HG03521 (cell line): ENCODE data around the gene ARID5A.
"Not testable (repeated sequence)": the region's sequence is repeated elsewhere in the genome, so short reads cannot be mapped to it uniquely, and the experiment has no call there.

Experiments used
- ATAC-seq: cut with Tn5 transposase; IDR thresholded peaks from one replicate; pipeline ENCODE4 v1.9.1; 2021; ENCODE audit warnings: mild to moderate bottlenecking, moderate library complexity; ENCODE audit not compliant: unreplicated experiment

The ARID5A gene

DNA sequence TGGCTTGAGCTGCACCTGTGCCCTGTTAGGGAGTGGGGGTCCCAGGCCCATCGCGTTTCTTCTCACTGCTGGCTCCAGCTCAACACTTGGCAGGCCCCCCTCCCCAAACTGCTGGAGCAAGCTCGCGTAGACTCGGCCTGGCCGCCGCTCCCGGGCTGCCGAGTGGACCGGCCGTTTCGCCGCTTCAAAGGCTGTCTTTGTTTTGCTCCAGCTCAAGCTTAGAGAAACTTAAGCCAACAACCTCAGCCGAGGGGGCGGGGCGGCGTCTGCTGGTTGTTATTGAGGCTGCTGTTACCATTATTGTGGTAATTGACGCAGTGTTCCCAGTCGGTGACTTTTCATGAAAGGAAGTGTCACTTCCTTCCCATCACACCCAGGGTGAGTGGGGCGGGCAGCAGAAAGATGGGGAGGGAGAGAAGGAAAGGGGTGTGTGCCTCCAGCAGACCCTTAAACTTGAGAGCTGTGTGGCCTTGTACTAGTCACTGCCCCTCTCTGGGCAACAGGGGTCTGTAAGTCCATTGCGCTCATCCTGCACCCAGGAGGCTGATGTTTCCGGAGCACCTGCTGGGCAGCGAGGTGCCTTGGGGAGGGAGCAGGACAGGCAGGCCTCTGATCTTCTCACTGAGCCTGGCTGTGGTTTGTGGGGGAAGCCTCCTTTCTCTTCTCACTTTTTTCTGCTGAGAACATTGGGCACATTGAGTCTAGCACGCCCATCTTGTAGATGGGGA is 2.1 kb downstream of the ARID5A start:
- ATAC-seq: no peak

DNA sequence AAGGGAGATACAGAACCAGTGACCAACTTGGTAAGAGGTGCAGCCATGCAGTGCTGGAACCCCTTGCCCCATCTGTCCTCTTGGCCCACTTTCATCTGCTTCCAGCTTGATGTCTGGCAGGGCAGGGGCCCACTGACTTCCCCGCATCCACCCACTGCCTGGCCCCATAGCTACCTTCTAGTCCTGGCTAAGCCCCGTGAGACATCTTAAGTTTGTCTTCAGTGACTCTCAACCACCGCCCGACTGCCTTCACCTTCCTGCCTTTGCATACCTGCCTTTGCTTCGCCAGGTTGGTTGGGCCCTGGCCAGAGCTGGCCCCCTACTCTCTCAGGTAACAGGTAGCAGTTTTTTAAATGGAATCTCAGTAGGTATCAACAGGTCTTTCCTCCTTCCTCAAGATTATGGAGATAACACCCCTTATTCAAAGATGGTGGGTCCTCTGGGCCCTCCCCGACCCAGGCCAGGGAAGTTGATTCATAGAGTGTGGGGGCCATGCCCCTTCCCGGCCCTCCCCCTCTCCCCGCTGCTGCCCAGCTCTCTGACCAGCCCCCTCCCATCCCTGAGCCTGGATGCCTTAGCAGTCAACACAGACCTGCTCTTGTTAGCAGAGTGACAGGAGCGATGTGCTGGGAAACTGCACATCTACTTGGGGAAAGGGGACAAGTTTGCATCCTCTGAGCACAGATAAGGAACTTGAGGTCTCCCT is 2.8 kb downstream of the ARID5A start:
- ATAC-seq: no peak

DNA sequence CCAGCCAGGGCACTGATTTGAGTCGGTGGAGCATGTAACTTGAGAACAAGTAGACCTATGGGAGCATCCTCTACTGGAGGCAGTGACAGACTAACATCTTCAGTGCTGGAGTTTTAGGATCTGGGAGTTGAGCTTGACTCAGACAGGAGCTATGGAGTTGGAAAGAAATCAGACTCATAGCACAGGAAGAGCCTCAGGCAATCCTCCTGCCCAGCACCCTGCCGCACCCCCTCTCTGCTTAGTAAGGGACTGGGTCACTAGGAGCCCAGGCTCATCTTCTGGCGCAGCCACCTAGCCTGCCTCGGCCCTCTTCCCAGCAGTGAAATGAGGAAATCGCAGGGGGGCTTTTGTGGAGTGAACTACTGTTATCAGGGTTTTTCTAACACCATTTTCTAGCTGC is 3.6 kb downstream of the ARID5A start:
- no peak for ATAC-seq

DNA sequence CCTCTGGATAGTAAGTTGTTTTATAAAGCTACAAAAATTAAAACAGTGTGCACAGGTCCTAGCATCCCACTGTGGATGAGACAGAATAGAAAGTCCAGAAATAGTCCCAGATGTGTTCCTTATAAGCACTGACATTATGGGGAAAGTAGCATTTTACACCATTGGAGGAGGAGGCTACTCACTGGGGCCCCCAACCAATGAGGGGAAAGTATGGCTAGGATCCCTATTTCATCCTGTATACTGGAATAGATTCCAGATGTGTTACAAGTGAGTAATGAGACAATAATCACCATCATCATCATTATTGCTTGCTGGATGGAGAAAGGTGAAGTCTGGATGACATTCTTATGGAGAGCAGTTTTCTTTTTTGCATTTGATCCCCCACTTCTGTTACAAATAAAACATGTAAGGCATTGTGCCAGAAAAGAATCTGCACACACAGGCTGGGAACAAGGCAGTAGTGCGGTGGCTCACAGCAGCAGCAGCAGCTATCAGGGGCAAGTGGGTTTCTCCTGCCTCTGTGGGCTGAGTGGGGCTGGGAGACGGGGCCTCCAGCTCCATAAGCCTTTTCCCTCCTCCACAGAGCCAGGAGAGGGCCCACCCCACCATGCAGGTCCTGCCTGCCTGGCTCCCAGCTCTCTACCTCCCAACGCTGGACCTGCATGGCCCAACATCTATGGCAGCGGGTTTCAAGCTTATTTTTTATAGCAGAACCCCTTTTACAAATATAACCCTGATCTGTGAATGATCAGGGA is 5.0 kb downstream of the ARID5A start:
- ATAC-seq: no peak

DNA sequence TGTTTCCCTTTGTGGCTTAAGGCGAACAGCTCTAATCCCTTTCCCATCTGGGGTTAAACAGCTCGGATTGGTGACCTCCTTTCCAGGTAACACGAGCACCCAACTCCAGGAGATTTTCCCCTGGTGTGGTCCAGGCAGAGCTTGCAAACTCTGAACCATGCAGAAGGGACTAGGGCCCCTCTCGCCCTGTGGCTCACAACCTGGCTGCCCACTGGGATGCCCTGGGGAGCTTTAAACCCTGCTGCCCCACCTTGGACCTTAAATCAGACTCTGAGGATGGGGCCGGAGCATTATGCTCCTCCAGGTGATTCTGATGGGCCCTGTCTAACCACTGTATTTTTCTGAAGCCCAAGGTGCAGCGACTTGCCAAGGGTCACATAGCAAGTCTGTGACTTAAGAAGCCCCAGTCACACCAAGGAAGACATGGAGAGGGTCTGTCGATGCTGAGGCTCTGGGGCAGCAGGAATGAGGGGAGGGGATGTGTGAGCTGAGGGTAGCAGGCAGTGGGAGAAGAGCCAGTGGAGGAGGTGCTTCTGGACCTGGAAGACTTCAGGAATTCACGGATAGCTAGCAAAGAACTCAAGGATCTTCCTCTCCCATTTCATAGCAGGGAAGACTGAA is 5.9 kb downstream of the ARID5A start:
- ATAC-seq: no peak

DNA sequence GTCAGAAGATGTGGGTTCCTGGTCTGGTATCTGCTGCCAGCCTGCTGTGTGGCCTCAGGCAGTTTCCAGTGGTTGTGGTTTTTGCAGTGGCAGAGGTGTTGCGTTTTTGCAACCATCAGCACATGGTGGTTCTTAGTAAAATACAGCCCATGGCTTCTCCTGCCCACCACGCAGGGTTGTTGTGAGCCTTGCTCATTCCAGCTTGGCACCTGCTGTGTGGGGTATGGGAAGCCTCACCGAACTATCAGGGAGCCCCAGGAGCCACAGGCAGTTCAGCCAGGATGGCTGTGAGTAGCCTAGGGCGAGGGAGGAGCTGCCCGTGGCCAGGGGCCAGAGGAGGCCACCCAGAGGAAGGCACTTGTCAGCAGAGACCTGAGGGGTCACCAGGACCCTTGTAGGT is 9.8 kb downstream of the ARID5A start:
- ATAC-seq: no peak

DNA sequence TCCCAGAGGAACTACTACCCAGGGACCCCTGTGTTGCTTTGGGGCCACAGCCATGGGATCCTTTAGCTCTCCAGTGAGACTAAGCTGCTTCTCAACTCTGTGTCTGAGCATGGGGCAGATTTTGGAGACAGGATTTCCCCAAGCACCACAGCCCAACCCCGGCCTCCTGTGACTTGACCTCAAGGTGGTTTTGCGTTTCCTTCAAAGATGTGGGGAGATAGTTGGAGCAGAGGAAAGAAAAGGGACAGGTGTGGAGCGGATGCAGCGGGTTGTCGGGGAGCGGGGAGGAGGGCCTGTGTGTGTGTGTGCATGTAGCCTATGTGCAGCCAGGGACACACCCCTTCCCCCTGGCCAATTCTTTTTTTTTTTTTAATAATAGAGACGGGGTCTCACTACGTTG is 10.2 kb downstream of the ARID5A start:
- no peak for ATAC-seq

DNA sequence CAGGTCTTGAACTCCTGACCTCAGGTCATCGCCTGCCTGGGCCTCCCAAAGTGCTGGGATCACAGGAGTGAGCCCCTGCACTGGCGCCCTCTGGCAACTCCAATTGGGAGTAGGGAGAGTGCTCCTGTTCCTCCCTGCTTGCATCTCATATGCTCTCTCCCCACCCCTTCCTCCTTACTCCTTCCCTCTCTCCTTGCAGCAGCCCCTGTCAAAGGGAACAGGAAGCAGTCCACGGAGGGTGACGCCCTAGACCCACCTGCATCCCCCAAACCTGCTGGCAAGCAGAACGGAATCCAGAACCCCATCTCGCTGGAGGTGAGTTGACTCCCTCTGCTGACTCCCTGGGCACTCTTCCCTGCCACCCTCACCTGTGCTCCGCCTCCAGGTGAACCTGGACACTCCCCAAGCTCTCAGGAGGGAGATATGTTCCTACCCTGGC is 10.7 kb downstream of the ARID5A start:
- no peak for ATAC-seq

DNA sequence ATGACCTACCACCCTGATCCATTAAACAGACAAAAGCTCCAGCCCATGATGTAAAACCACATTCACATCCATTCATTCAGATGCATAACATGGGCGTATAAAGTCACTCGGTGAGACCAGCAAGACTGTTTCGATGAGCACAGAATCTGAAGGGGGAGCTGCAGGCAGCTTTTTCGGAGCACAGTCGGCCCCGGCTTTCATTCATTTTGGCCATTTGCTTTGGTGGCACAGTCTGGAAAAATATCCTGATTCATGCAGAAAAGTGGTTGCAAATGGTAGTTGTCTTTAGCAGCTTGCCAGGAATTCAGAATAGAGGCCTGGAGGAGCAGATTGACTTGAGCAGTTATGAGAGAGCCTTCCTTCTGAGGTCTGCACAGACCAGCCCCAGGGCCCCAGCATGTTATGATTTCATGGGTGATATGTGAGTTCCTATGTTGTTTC is 11.2 kb downstream of the ARID5A start:
- ATAC-seq: no peak

DNA sequence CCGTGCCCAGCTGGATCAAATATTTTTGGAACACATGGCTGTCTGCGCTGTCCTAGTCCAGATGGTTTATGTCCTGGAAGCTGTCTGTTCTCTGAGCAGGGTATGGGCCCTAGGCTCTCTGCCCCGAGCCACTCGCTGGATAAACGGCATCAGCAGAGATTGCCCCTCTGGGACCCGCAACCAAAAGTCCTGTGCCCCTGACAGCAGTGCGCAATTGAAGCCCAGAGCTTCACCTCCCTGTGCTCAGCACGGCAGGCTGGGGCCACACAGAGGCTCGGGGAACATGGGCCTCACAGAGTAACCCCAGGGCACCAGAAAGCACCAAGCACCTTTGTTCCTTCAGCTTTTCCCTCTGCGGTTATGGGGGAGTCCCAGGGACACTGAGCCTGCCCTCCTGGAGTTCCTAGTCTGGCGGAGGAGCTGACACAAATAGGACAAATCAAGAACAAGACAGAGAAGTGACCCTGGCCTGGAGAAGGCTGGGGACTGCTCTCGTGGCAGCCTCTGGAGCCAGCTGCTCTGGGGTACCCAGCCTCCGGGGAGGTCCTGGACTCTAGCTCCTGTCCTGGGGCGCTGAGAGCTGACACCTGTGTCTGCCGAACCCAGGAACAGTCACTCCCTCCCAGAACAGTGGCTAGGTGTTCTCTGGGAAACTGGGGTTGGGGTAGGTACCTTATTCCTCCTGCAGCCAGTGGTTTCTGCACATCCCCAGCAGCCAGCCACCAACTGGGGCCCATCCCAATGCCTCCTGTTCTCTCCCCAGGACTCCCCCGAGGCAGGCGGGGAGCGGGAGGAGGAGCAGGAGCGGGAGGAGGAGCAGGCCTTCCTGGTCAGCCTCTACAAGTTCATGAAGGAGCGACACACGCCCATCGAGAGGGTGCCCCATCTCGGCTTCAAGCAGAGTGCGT is 12.3 kb downstream of the ARID5A start:
- ATAC-seq: no peak

DNA sequence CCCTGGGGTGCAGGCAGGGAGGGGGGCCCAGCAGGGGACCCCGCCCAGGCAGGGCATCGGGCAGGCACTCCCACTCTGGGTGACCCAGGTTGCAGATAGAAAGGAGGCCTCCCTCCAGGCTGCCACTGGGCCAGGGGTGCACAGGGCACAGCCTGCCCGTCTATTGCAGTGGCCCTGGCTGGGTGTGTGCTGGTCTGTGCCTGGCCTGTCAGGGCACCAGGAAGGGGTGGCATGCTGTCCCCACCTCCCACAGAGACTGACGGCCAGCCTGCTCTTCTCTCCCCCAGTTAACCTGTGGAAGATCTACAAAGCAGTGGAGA is 12.9 kb downstream of the ARID5A start:
- no peak for ATAC-seq

DNA sequence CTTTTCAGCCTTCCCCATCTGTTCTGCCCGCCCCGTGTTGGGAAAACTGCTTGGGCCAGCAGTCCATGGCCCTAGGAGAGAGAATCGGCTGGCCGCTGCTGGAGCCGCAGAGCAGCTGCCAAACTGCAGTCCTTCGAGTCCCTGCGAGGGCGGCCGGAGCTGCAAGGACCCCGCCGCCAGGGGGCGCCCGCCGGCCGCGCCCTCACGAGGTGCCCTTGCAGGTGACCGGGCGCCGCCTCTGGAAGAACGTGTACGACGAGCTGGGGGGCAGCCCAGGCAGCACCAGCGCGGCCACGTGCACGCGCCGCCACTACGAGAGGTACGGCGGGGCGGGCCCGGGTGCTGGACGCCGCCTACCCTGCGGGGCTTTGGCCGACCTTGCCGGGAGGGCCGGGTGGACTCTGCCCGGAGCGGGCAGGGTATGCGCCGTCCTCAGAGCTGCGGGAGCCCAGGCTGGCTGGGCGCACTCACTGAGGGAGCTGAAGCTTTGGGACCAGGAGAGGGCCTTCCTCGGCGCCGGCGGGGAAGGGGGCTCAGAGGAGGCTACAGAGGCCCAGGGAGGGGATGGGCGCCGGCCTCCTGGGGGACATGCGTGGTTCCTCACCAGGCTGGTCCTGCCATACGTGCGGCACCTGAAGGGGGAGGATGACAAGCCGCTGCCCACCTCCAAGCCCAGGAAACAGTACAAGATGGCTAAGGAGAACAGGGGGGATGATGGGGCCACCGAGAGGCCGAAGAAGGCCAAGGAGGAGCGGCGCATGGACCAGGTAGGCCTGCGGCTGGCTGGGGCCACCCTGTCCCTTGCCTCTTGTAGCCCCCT is 13.6 kb downstream of the ARID5A start:
- no peak for ATAC-seq

DNA sequence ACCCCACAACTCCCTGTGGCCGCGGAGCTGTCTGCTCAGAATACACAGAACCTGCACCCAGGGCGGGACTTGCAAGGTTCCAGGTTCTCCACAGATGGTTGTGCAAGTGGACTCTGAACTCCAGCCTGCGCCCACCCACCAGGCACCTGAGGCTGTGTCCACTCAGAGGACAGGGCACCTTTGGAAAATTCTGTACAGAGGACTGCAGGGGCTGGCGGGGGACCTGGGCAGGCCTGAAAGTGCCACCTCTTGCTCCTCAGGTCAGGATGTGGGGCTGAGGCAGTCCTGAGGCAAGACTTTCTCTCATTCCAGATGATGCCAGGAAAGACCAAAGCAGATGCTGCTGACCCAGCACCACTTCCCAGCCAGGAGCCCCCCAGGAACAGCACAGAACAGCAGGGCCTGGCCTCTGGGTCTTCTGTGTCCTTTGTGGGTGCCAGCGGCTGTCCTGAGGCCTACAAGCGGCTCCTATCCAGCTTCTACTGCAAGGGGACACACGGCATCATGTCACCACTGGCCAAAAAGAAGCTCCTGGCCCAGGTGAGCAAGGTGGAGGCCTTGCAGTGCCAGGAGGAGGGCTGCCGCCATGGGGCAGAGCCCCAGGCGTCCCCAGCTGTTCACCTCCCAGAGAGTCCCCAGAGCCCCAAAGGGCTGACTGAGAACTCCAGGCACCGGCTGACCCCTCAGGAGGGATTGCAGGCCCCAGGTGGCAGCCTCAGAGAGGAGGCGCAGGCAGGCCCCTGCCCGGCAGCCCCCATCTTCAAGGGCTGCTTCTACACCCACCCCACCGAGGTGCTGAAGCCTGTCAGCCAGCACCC is 14.4 kb downstream of the ARID5A start:
- no peak for ATAC-seq

DNA sequence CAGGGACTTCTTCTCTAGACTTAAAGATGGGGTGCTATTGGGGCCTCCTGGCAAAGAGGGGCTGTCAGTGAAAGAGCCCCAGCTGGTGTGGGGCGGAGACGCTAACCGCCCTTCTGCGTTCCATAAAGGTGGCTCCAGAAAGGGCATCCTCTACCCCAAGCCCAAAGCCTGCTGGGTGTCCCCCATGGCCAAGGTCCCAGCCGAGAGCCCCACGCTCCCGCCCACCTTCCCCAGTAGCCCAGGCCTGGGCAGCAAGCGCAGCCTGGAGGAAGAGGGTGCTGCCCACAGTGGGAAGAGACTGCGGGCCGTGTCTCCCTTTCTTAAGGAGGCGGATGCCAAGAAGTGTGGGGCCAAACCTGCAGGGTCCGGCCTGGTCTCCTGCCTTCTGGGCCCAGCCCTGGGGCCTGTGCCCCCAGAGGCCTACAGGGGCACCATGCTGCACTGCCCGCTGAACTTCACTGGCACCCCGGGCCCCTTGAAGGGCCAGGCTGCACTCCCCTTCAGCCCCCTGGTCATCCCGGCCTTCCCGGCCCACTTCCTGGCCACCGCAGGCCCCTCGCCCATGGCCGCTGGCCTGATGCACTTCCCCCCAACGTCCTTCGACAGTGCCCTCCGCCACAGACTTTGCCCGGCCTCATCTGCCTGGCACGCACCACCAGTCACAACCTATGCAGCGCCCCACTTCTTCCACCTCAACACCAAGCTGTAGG is 15.2 kb downstream of the ARID5A start:
- ATAC-seq: no peak

DNA sequence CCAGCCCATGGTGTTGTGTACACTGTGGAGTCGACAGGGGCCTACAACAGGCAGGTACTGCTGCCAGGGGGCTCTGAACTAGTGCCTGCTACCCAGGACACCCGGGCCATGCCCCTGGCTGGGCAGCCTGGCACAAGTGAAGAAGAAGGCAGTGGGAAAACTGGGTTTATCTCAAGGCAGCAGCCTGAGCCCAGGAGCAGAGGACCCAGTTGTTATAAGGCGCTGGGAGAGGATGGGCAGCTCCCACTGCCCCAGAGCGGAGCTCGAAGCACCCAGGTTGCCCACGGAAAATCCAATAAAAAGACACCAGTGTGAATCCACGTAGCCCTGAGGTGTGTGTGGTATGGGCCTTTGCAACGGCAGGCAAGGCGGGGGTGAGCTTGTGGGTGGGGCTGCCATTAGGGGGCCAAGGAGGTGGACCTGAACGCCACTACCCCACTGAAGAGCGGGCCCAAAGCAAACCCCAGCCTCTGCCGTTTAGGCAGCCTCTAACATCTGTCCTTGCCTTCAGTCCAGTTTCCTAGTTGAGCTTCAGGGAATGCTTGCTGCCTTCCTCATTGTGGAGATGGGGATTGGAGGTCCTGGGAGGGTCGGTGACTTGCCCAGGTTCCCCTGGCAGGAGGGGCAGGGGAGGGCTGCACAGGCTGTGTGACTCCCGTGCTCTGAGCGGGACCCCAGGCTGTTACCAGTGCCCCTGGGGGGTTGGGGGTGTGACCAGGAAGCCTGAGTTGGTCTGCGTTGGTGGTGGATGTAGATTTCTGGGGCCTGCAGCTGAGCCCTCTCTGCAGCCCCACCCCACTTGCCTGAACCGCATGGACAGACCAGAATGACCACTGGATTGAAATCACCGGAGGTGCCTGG is 16.0 kb downstream of the ARID5A start:
- no peak for ATAC-seq

DNA sequence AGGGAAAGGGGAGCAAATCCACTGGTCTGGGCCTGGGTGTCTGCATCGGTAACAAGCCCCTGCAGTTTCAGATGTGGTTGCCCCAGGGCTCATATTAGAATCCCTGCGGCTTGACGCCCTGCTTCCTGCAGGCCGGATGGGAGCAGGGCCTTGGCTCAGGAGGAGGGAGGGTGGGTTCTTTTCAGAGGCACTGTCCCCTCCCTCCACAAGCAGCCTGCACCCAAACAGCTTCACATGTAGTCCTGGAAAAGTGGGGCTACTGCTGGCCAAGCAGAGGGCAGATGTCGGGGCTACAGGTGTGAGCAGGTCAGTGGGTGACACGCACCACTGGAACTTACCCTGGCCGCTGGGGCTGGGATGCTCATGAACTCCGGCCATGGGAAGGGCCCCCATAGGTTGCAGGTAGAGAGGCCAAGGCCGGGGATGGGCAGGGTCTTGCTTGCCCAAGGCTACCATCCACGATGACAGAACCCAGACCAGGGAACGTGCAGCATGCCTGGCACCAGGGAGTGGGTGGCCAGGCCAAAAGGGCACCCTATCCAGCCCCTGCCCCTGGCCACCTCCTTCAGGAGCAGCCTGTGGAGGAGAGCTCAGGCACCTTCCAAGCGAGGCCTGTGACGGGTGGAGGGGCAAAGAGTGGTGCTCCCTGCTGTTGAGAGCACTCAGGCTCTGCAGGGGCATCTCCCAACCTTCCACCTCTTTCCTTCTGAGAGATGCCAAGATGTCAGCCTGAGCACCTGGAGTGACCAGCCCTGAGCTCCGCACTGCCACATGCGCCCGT is 16.8 kb downstream of the ARID5A start:
- no peak for ATAC-seq

DNA sequence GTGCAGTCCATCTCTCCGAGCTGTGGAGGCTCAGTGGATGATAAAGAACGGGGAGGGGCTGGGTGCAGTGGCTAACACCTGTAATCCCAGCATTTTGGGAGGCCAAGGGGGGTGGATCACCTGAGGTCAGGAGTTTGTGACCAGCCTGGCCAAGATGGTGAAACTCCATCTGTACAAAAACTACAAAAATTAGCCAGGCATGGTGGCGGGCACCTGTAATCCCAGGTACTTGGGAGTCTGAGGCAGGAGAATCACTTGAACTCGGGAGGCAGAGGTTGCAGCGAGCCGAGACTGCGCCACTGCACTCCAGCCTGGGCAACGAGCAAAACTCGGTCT is 17.4 kb downstream of the ARID5A start:
- not testable (repeated sequence) for ATAC-seq
